GM21723 (cell line): Measurements from ENCODE around the gene WEE1.
A peak's percentile ranks its signal among the peaks of the same experiment; 100 is the strongest.
"Not testable (repeated sequence)": the region's sequence is repeated elsewhere in the genome, so short reads cannot be mapped to it uniquely, and the experiment has no call there.

Experiments
- ATAC-seq: cut with Tn5 transposase; IDR thresholded peaks from one replicate; pipeline ENCODE4 v1.9.1; 2021; ENCODE audit warnings: mild to moderate bottlenecking, moderate library complexity; ENCODE audit not compliant: unreplicated experiment

The WEE1 gene

DNA sequence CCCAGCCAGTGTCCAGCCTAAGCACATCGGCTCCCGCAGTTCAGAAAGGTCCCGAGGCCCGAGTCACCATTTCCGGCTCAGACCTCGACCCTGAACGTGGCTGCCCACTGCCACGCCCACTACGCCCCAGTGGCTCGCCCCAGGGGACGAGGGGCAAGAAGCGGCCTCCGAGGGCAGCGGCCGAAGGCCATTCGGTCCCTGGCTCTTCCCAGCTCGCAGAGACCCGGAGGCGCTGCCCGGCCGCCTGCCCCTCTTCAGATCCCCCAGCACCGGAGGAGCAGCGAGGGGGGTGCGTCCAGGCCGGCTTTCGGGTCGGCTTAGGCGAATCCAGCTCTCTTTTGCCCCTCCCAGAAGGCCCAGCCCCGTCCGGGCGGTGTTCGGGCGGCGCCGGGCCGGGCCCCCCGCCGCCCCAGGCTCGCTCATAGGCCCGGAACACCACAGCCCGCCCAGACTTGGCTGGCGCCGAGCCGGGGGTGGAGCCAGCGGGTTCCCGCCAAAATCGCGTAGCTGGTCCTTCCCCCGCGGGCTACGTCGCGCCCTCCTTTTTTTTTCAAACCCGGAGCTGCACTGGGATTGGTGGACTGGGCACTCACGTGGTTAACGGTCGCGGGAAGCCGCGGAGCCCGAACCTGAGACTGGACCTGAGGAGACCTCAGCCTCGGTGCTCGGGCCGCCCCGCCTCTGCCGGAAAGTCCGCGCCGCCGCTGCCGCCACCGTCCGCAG, at the start of gene WEE1:
Gene WEE1 (plus strand): TSS at position 619 of the 723 bp plus-strand sequence. CDS start 264 bp downstream, outside the sequence.
- peak; percentile 86 for ATAC-seq

DNA sequence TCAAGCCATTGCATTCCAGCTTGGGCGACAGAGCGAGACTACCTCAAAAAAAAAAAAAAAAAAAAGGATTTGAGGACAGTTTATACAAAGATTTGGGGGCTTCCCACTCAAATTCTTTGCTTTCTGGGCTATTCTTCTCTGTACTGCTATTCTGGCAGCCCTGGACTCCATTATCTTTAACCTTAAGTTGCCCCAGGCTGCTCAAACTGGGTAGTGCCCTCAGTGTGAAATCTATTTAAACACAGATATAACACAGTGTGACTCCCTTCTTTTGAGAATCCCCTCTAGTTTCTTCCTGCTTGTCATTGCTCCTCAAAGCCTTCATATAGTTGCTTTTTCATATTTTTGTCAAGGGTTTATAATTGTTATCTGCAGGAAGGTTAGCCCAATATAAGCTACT, 49.5 kb upstream of the WEE1 start:
- no peak for ATAC-seq

DNA sequence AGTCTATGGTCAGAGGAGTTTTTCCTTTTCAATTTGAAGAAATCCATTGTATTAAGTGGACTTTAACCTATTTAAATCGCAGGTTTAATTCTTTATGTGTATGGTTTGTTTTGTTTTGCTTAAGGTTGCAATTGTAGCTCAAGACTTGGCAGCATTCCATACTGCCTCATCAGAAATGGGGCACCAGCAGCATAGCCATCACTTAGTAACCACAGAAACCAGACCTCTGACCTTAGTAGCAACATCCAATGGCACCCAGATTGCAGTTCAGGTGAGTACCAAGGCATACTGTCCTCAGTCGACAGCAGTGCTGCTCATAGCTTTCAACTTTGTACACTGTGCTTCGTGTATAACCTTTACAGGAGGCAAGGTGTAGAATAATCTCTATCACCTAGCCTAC, 48.4 kb upstream of the WEE1 start:
- no peak for ATAC-seq

DNA sequence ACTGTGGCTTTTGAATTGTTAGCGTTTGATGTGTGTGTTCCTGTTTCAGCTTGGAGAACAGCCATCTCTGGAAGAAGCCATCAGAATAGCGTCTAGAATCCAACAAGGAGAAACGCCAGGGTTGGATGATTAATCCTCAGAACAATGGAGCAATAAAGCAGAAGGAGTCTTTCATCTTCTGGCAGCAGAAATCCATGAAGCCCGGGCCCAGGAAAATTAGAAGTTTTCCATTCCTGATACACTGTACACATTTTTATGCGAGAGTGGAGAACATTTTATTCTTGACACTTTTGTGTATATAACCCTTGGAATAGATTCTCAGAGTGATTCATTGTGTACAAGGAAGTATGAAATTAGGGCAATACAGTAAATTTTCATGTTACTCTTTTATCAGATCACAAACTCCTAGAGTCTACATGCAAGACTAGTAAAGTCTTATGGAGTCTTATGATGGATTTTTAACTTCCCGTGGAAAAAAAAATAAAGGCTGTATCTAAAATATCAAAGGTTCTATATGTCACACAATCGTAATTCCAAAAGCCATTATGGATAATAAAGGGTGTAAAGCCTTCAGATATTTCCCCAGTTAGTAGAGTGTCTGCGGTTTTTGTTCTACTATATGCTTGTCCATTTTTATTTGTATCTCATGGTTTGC, 45.9 kb upstream of the WEE1 start:
- ATAC-seq: no peak

DNA sequence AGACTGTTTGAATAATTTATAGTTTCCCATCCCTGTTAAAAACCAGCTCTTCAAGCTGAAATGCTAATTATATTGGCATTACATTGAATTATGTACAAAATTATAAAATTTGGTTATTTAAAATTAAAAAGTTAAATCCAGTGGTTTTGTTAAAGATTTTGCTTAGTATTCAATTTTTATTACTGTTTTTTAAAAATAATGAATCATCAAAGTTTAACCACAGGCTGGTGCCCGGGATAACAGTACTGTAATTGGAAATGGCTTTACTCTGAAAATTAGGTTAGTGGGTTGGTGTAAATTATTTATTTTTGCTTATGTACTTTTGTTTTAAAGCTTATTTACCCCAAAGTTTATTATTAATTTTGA, 45.4 kb upstream of the WEE1 start:
- no peak for ATAC-seq

DNA sequence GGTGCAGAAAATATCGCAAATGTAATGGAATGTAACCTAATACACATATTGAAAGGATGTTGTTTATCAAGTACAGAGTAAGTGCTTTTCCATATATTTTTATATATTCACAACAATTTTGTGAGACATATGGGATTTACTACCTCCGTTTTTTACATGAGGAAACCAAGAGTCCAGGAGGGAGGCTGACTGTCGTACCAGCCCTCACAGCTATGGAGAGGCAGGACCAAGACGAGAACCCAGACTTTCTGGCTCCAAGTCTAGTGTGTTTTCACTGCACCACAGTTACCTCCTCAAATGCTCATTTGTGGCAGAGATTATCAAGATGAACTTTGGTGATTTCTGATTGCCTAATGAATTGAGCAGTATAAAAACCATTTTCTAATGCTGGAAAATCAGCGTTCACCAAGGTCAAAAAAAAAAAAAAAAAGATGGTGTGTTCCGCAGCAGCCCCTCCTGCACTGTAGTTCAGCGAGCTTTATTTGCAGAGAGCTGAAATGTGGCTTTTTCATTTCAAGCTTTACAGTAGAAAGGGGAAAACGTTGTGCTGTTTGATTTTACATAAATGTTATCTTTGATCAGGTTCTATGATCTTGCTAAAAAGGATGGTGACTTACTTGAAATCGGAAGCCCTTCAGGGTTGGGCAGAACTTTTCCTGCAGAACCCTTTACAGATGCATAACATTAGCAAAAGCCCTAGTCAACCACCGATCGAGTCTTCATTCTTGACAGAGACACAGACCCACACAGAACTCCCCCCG, 44.7 kb upstream of the WEE1 start:
- no peak for ATAC-seq

DNA sequence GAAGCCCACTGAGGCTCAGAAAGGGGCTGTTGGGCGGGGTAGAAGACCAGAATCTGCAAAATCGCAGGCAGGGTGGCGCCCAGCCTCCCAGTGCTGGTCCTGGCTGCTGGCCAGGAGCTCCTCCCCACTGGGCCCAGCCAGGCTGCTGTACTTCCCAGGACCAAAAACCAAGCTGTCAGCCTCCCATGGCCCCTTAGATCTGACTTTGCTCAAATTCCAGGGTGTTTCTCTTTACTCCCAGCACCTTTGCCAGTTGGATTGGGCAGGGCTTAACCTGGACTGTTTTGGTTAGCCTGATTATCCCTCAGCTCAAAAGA, 44.2 kb upstream of the WEE1 start:
- no peak for ATAC-seq

DNA sequence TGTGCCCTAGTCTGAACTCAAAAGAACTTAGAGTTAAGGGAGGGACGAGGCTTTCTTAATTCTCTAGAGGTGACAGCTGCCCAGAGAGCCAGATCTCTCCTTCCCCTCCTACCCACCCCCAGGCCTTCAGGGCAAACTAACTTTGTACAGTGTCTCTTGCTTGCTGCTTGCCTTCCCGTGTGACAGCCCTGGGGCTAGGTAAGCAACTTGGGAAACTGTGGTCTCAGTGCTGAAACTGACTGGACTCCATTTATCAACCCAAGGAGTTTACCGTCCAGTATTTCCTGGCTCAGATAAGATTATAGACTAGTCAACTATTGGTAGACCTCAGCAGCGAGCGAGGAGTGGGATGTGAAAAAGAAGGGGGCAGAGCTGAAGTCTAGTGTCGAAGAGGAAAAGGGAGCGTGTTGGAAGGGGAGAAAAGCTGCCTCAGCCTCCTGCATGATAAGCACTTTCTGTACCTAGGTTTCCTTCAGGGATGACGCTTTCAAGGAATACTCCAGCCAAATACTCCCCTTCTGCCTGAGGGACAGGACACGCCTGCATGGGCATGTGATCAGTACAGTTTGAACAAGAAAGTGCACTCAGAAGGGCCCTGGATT, 43.3 kb upstream of the WEE1 start:
- ATAC-seq: no peak

DNA sequence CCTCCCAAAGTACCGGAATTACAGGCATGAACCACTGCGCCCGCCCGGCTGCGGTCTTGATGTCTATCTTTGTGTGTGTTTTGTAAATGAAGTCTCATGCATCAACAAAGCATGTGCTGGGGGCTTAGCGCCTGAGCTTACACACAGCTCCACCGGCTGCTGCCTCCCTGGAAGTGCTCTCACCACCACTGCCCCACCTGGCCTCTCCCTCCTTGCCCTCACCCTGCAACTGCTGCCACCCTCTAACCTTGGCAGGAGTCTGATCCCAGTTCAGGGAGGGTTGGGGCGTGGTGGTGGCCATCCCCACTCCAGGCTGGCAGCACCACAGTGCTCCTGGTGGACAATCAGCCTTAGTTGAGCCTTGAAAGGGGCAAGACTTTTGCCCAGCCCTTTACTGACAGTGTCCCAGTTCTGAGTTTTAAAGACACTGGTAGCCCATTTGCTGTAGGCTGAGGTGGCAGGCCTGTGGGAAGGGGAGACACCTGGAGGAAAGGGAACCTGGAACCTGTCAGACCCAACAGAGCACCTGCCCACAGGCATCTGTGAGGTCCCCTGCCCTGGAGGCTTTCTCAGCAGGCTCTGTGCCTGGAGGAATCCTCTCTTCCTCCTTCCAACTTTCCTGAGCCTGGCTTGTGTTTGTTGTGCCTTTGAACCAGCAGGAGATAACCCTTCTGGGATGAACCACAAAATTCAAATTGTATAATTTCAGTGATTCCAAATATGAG, 42.4 kb upstream of the WEE1 start:
- ATAC-seq: no peak

DNA sequence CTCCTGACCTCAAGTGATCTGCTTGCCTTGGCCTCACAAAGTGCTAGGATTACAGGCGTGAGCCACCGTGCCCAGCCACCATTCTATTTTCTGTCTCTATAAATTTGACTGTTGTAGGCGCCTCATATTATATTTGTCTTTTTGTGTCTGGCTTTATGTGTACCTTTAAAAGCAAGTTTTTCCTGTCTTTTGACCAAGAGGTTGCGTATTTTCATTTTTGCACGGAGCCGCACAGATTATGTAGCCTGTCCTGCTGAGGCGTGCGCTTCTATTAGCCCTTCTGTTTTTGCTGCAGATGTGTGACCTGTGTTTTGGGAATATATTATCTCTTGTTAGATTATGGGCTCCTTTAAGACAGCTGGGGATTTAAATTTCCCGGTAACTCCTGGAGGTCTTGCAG, 40.4 kb upstream of the WEE1 start:
- ATAC-seq: no peak

DNA sequence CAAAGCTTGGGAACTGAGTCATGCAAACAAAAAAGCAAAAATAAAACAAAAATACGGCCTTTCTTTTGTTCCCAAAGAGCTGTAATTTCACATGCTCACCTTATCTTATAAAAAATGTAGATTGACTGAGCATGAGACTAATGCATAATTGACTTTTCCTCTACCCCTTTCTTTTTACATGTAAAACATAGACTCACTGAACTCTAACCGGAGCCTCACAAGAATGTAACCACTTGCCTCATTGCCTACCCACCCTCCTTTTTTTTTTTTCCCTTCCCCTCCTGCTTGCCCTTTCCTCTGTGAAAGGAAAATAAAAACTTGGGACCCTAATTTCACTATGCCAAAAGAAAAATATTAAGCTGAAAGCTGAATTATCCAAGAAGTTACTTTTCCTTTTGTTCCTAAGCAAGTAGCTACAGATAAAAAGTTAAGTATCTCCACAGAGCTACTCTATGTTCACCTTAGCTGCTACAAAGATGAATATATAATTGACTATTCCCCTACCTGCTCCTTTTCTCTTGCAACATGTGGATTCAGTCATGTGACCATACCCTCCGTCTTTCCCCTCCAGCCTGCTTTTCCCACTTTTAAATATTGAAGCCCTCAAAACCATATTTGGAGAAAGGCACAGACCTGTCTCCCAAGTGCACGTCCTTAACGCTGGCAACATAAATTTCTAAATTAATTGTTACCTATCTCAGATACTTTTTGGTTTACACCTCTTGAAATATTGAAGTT, 39.6 kb upstream of the WEE1 start:
- no peak for ATAC-seq

DNA sequence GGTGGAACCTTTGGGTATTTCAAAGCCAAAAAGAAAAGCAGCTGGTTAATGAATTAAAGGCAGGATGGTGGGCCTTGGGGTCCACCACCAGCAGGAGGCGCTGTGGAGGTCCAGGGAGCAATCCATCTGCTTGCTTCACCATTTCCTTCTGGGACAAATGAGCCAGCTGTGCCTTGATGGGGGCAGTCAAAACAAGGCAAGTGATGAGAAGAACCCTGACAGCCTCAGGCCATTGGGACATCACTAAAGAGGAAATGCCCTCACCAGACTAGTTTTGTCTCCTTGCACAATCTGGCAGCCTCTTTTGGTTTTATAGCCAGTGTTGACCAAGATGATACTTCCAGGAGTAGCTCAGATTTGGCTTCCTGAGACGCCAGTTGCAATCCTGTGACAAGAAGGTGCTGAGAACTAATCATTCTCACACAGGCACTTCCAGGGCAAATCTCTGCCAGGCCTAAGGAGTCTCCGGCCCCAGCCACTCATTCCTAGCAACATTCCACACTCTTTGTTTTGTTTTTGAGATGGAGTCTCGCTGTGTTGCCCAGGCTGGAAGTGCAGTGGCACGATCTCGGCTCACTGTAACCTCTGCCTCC, 38.2 kb upstream of the WEE1 start:
- no peak for ATAC-seq

DNA sequence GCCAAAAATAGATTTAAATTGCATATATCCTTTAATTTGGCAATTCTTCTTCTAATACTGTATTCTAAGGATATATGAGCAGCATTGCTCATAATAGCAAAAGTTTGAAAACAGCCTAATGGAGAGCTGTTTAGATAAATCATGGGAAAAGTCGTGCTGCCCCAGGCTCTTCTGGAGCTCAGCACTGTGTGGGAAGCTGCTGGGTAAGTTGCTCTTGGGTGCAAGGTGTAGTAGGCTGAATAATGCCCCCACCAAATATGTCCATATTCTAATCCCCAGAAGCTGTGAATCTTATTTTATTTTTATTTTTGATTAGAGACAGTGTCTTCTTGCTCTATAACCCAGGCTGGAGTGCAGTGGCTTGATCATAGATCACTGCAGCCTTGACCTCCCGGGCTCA, 34.9 kb upstream of the WEE1 start:
- no peak for ATAC-seq

DNA sequence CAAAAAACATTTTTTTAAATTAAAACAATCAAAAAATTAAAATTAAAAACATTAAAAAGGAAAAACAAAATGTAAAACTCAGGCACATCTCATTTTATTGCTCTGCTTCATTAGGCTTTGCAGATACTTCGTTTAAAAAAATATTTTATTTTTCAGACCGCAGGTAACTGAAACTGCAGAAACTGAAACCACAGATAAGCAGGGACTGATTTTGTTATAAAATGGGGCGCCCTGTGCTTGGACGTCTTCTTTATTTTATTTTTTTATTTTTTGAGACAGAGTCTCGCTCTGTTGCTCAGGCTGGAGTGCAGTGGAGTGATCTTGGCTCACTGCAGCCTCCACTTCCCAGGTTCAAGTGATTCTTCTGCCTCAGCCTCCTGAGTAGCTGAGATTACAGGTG, 24.3 kb upstream of the WEE1 start:
- not testable (repeated sequence) for ATAC-seq

DNA sequence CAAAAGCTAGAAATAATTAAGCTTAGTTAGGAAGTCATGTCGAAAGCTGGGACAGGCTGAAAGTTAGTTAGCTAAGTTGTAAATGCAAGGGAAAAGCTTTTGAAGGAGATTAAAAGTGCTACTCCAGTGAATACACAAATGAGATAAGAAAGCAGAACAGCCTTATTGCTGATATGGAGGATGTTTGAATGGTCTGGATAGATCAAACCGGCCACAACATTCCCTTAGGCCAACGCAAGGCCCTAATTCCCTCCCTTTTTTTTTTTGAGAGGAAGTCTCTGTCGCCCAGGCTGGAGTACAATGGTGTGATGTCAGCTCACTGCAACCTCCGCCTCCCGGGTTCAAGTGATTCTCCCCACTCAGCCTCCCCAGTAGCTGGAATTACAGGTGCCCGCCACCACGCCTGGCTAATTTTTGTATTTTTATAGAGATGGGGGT, 23.3 kb upstream of the WEE1 start:
- ATAC-seq: no peak

DNA sequence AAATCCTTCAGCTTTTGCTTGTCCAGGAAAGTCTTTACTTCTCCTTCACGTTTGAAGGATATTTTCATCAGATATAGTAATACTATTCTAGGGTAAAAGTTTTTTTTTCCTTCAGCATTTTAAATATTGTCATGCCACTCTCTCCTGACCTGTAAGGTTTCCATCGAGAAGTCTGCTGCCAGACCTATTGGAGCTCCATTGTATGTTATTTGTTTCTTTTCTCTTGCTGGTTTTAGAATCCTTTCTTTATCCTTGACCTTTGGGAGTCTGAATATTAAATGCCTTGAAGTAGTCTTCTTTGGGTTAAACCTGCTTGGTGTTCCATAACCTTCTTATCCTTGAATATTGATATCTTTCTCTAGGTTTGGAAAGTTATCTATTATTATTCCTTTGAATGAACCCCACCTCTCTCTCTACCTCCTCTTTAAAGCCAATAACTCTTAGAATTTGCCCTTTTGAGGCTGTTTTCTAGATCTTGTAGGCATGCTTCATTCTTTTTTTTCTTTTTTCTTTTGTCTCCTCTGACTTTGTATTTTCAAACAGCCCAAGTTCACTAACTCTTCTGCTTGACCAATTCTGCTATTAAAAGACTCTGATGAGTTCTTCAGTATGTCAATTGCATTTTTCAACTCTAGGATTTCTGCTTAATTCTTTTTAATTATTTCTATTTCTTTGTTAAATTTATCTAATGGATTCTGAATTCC, 12.0 kb upstream of the WEE1 start:
- ATAC-seq: no peak

DNA sequence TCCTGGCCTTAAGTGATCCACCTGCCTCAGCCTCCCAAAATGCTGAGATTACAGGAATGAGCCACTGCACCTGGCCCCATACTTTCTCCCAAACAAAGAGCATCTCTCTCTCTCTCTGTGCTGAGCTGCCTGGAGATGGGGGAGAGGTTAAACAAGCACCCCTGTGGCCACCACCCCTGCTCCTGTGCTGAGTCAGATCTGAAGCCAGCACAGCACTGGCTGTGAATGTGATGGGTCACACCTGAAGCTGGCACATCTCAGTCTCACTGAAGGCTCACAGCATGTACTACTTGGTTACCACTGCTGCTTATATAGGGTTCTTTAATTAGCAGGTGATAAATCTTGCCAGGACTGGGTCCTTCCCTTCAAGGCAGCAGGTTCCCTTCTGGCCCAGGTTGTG, 10.8 kb upstream of the WEE1 start:
- no peak for ATAC-seq

DNA sequence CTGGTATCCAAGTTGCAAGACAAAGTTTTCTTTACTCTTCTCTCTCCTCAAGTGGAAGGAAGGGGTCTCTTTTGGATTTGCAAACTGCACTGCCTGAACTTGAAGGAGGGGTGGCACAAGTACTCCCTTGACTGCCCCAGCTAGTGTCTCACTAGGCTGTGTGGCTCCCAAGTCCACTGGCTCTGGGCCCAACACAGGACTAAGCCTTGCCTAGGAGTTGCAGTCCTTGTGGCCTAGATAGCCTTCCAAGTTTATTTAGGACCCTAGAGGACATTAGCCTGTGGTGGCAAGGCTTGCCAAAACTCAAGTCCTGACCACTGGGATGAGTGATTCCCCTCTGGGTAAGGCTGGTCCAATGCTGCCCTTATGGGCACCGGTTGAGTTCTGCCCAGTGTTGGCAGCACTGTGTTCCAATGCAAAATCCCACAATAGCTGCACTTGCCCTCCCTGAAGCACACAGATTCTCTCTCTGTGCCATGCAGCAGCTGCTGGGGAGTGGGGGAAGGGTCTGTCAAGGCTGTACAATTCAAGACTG, 10.2 kb upstream of the WEE1 start:
- no peak for ATAC-seq
